WTC11 (cell line): Measurements from ENCODE around the gene SLC51B.

Experiments
- ATF2 ChIP-seq: sonication (generic); formaldehyde crosslinking; IDR thresholded peaks from 2 replicates; pipeline ENCODE4 v1.8.1; 2022; ENCODE audit warnings: low read depth, missing genetic modification reagents, borderline replicate concordance
- ATF6 ChIP-seq: sonication (generic); formaldehyde crosslinking; IDR thresholded peaks from 2 replicates; pipeline ENCODE4 v1.8.1; 2023; ENCODE audit warnings: mild to moderate bottlenecking, missing genetic modification reagents
- CREM ChIP-seq: sonication (generic); formaldehyde crosslinking; IDR thresholded peaks from 2 replicates; pipeline ENCODE4 v1.8.1; 2022; ENCODE audit warnings: mild to moderate bottlenecking, missing genetic modification reagents, moderate library complexity
- CTCF ChIP-seq: fragments of 200-600 bp; IDR thresholded peaks from 2 replicates; pipeline ENCODE4 v1.8.0; 2022; ENCODE audit warnings: antibody characterized with exemption
- JUN ChIP-seq: sonication (generic); formaldehyde crosslinking; IDR thresholded peaks from 2 replicates; pipeline ENCODE4 v1.8.0; 2023; ENCODE audit warnings: mild to moderate bottlenecking, missing genetic modification reagents
- MAX ChIP-seq: sonication (generic); formaldehyde crosslinking; IDR thresholded peaks from 2 replicates; pipeline ENCODE4 v1.8.0; 2022; ENCODE audit warnings: mild to moderate bottlenecking, missing genetic modification reagents
- NFE2L1 ChIP-seq: sonication (generic); formaldehyde crosslinking; IDR thresholded peaks from 2 replicates; pipeline ENCODE4 v1.8.1; 2023; ENCODE audit warnings: missing genetic modification reagents
- SMAD3 ChIP-seq: sonication (generic); formaldehyde crosslinking; IDR thresholded peaks from 2 replicates; pipeline ENCODE4 v1.8.0; 2022; ENCODE audit warnings: missing genetic modification reagents, mild to moderate bottlenecking, borderline replicate concordance
- USF2 ChIP-seq: sonication (generic); formaldehyde crosslinking; IDR thresholded peaks from 2 replicates; pipeline ENCODE4 v1.8.1; 2023; ENCODE audit warnings: mild to moderate bottlenecking, missing genetic modification reagents, moderate library complexity
- ZNF263 ChIP-seq: sonication (generic); formaldehyde crosslinking; IDR thresholded peaks from 2 replicates; pipeline ENCODE4 v1.8.1; 2022; ENCODE audit warnings: low read depth, mild to moderate bottlenecking, moderate library complexity, missing genetic modification reagents
- ZSCAN18 ChIP-seq: fragments of 250-450 bp; sonication (Bioruptor Pico); IDR thresholded peaks from 2 replicates; pipeline ENCODE4 v2.1.2; 2022; ENCODE audit warnings: mild to moderate bottlenecking, moderate library complexity

- TF ChIP-seq CREM (CRISPR knock-in tag), result no peak
- peak; percentile 83 for TF ChIP-seq CTCF
- no peak for TF ChIP-seq SMAD3
- TF ChIP-seq JUN (CRISPR knock-in tag), result no peak
- TF ChIP-seq ZSCAN18, result no peak
- TF ChIP-seq ATF2 (CRISPR knock-in tag), result no peak
- TF ChIP-seq MAX, result no peak
- no peak for TF ChIP-seq ZNF263 (CRISPR knock-in tag)
- TF ChIP-seq USF2 (CRISPR knock-in tag), result no peak
- no peak for TF ChIP-seq NFE2L1
- TF ChIP-seq ATF6 (CRISPR knock-in tag), result no peak
Observed at GRCh38 chr15:65054333-65055200, 9.4 kb downstream of the SLC51B start.
